ENCODE measurements around the gene SNX30. TPM values are rescaled to one million over a fixed set of nuclear protein-coding genes. Genes with fewer than 3 reads are reported as not detected.

The SNX30 gene
- polyA plus RNA-seq, 12 donors = 8.9 to 17.5 (median 10.6) TPM; not detected in 1

GRCh38 chr9:112881331-112881730 lies 130.8 kb downstream of the SNX30 start:
- no peak for DNase-seq

- no peak for DNase-seq
These were observed 133.5 kb downstream of the SNX30 start for GRCh38 chr9:112884101-112884500.

DNA sequence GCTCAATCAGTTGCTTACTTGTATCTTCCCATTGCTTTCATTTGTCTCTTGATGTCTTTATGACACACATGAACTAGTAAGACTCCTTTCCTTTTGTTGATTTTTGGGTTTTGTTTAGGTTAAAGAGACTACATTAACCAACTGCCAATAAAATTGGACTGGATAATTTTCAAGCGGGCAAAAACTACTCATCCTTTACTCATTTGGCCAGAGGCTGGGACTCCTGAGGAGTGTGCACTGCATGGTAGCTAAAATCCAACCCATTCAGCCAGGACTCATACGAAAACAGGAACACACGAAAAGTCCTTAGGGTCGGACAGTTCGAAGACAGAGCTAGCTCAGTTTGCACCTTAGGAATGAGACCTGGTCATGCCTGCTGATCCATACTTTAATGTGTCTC lies 134.2 kb downstream of the SNX30 start:
- DNase-seq = no peak

DNA sequence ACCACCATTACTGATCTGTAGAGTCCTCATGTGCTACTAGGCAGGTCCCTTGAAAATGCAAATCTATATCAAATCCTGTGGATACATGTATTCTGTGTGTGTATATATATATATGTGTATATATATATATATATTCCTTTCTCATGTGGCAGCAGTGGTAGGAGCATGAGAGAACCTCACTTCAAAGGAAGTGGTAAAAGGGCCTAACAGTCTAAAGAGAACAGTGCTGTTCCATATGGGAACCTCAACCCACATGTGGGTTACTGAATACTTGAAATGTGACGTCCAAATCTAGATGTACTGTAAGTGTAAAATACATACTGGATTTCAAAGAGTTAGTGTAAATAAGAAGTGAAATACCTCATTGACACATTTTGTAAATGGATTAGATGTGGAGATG lies 134.8 kb downstream of the SNX30 start:
- DNase-seq = no peak

GRCh38 chr9:112886351-112886750 lies 135.8 kb downstream of the SNX30 start:
- DNase-seq = no peak

DNA sequence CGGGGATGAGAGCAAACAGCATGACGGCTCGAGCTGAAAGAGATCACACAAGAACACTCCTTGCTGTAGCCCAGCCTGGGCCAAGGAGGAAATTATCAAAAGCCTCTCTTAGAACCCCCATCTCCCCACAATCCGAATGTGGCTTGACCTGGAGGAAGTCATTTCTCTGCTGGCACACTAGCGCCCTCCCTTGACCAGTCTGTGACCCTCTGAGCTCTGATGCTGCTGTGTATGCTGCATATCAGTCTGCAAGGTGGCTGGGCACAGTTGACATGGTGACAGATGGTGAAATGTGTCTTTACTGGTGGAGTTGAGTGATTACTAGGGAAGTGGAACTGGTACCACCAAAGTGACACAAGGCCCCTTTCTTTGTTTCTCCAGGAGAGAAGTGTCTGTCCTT lies 136.8 kb downstream of the SNX30 start:
- DNase-seq = no peak

DNA sequence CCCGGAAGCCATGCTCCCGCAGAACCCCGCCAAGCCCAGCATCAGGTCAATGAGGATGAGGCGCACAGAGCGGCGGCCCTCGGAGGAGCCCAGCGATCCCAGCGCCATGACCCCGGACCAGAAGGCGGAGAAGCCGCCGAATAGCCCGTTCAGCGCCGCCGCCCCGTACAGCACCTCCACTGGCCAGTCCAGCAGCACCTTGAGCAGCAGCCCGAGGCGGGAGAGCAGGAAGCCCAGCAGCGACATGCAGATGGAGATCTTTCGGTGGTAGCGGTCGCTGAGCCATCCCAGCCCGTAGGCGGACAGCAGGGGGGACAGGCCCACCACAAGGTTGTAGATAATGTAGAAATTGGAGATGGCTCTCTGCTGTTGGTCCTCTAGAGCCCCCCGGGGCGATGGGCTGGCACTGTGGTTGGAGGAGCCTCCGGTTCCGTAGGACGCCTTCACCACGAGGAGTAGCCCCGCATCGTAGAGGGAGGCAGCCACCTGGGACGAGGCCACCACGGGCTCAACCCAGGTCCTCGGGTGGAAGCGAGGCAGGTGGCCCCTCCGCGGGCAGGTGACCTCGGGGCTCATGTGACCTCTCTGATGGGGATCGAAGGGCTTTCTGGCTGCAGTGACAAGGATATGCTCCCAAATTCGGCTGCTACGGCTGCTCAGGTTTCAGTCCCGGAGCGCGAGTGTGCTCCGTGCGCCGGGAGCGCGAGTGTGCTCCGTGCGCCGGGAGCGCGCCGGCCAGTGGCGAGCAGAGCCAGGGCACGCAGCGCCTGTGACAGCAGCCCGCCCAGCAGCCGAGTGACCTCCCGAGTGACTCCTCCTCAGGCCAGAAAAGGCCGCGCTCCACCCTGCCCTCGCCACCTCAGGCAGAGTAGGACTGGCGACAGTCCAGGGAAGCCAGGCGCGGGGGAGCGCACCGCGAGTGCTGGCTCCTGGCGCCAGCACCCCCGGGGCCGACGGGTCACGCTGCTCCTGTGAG lies 139.8 kb downstream of the SNX30 start, which contains the start of gene SLC46A2:
Gene SLC46A2 (minus strand): TSS at position 771 of the 976 bp plus-strand sequence. CDS start 195 bp downstream, at position 576.
- DNase-seq = no peak

GRCh38 chr9:112891521-112891920 lies 141.0 kb downstream of the SNX30 start:
- DNase-seq = no peak

DNA sequence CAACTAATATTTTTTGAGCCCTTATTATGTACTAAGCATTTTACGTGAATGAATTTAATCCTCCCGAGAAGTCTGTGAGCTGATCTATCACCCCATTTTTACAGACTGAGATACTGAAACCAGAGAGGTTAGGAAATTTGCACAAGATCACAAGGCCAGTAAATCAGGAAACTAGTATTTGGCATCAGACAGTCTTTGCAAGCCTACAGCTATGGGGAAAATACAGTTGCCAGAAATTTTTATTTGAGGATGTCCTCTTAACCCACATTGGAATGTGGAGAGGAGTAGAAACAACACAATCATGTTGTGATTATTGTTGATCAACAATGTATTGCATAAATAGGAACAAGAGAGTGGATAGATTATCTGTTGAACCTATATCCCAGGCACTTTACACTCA lies 142.4 kb downstream of the SNX30 start:
- no peak for DNase-seq

GRCh38 chr9:112894041-112894440 lies 143.5 kb downstream of the SNX30 start:
- DNase-seq = no peak

- no peak for DNase-seq
These were observed 144.1 kb downstream of the SNX30 start for GRCh38 chr9:112894699-112895098.

DNA sequence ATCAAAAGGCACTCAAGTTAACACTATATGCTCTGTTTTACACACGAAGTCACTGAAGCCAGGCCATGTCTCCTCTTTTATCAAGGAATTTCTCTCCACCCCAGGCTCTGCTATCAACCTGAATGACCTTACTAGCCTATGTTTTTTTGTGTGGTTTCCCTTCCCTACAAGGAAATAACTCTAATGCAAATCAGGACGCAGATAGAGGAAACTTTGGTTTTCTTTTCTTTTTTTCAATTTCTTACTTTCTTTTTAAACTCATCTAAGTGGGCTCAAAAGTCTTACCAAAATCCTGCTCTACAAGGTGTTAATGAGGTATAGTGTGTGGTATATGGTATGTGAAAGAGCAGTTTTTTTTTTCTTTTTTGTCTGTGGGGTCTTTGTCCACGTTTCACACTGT lies 145.6 kb downstream of the SNX30 start:
- DNase-seq = no peak

GRCh38 chr9:112898872-112899311 lies 148.3 kb downstream of the SNX30 start:
- DNase-seq = no peak

GRCh38 chr9:112900488-112900887 lies 149.9 kb downstream of the SNX30 start:
- no peak for DNase-seq

DNA sequence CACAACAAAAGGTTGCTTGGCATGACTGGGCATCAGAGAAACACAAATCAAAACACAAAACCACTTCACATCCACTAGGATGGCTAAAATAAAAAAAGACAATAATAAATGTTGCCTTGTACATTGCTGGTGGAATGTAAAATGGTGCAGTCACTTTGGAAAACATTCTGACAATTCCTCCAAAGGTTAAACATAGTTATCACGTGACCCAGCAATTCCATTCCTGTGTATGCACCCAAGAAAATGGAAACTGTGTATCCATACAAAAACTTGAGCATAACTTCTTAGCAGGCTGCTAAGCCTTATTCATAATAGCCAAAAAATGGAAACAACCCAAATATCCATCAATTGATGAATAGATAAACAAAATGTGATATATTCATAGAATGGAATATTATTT lies 150.3 kb downstream of the SNX30 start:
- no peak for DNase-seq

DNA sequence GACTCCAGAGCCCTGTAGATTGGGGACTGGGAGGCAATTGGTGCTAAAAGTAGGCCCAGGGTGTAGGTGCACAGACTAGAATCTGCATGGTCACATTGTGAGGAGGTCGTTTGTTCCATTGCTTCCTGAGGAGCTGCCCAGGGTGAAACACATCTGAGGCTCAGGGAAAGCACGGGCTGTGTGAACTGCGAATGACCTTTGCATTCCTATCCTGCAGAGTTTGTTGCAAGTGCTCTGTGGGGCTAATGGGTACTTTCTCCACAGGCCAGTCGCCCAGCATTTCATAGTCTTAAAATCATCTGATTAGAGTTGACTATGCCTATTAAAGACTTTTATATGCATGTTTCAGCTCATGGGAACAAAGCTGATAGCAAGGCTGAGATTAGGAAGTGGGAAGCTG lies 154.5 kb downstream of the SNX30 start:
- no peak for DNase-seq

GRCh38 chr9:112911736-112912135 lies 161.2 kb downstream of the SNX30 start:
- DNase-seq = no peak

- no peak for DNase-seq
These were observed 162.1 kb downstream of the SNX30 start for GRCh38 chr9:112912636-112913035.

DNA sequence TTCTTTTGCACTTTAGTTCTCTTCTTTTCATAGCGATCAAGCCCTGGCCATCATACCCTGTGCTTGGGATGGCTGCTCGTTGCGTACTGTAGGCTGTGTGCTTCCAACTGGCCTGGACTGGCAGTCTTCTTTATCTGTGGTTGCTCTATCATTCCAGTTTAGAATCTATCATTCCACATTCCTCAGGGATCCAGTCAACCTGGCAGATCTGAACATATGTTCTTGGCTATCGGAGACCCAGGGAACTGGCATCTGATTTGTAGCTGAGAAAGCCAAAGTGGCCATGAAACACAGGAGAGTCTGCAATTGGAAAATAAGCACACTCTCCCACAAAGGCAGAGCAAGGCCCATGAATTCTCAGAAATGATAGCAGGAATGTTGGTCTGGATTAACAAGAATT lies 162.8 kb downstream of the SNX30 start:
- DNase-seq = no peak

DNA sequence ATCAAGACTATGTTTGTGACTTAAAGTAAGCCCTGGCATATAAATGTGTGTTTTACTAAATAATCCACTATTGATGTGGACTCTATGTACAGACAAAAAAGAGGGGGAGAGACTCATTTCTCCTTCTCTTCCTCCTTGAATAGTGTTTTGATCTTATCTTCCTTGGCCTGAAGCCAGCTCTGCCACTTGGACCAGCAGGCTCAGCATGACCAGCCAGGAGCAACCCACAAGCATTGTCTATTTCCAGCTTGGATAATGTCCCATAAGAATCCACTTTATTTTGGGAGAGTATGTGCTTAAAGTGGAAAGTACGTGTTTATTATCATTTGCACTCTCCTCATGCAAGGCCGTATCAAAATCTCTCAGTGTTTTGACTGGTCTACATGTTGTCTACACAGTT lies 164.0 kb downstream of the SNX30 start:
- no peak for DNase-seq

DNA sequence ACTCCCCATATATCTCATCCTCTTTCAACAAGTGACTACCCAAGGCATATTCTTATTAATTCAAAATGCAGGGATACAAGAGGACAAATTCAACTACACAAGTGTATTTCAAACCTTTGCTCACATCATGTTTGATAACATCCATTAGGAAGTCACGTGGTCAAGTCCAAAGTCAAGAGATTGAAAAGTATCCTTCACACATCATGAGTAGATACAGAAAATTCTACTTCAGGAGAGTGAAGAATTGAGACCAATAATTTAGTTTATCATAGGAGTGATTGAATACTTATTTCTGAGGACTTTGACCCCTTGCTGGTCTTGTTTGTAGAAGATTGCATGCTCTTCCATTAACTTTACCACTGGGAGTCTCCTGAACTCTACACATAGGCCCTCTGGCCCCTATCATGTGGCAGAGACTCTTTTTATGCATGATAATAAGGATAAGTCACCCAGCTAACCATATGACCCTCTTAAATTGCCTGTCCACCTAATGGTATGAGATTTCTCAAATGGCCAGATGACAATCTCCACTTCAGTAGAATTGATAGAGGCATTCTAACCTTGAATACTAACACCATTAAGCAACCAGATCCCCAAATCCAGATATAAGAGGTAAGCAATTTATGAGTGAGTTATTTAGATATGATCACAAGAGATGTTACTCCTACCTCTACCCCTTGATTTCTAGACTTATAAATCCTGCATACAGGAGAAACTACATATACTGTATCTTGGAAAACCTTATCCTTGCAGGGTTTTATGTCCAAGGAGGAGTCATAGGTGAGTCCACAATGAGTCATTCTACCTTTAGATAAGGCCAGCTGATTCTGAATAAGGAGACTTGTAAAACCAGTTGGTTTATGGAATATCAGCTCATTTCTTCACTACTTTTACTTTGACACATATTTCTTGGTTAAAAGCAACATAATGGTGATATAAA lies 166.8 kb downstream of the SNX30 start:
- DNase-seq = no peak

GRCh38 chr9:112917987-112918362 lies 167.4 kb downstream of the SNX30 start:
- DNase-seq = no peak
